H9 (cell line): Measurements from ENCODE around the gene CFAP77. TPM values are rescaled to one million over a fixed set of nuclear protein-coding genes. Genes with fewer than 3 reads are reported as not detected.

Experiments used
- DNase-seq: peaks from one replicate; pipeline ENCODE4 v3.0.0-alpha.2; 2017
- H2AFZ ChIP-seq: one replicate; pipeline ENCODE4 v1.6.1; 2013; ENCODE audit warnings: mild to moderate bottlenecking, low read length, control low read depth, moderate library complexity
- H2AK5ac ChIP-seq: 2 replicates; pipeline ENCODE4 v1.6.1; 2013; ENCODE audit warnings: low read length, control low read depth, mixed read lengths; ENCODE audit not compliant: insufficient read length
- H2BK120ac ChIP-seq: one replicate; pipeline ENCODE4 v1.6.1; 2013; ENCODE audit warnings: low read depth, mild to moderate bottlenecking, low read length, control low read depth, inconsistent platforms; ENCODE audit not compliant: poor library complexity, severe bottlenecking
- H2BK12ac ChIP-seq: 2 replicates; pipeline ENCODE4 v1.6.1; 2013; ENCODE audit warnings: low read length, control low read depth, mixed read lengths, low read depth; ENCODE audit not compliant: insufficient read length
- H2BK15ac ChIP-seq: 2 replicates; pipeline ENCODE4 v1.6.1; 2013; ENCODE audit warnings: low read depth, low read length, control low read depth
- H2BK20ac ChIP-seq: one replicate; pipeline ENCODE4 v1.6.1; 2013; ENCODE audit warnings: low read depth, mild to moderate bottlenecking, low read length, control low read depth, inconsistent platforms; ENCODE audit not compliant: poor library complexity, severe bottlenecking
- H2BK5ac ChIP-seq: 2 replicates; pipeline ENCODE4 v1.6.1; 2013; ENCODE audit warnings: low read length, control low read depth, mixed read lengths; ENCODE audit not compliant: insufficient read length
- H3K14ac ChIP-seq: 2 replicates; pipeline ENCODE4 v1.6.1; 2013; ENCODE audit warnings: low read length, control low read depth; ENCODE audit not compliant: insufficient read depth
- H3K18ac ChIP-seq: 2 replicates; pipeline ENCODE4 v1.6.1; 2013; ENCODE audit warnings: low read depth, mild to moderate bottlenecking, mixed read lengths, low read length, control low read depth; ENCODE audit not compliant: insufficient read length
- H3K23ac ChIP-seq: 2 replicates; pipeline ENCODE4 v1.6.1; 2013; ENCODE audit warnings: low read length, control low read depth, mixed read lengths, low read depth; ENCODE audit not compliant: insufficient read length
- H3K23me2 ChIP-seq: 2 replicates; pipeline ENCODE4 v1.6.1; 2013; ENCODE audit warnings: low read depth, mild to moderate bottlenecking, mixed read lengths, low read length, control low read depth; ENCODE audit not compliant: insufficient read length, poor library complexity, severe bottlenecking
- H3K27ac ChIP-seq: 2 replicates; pipeline ENCODE4 v1.5.1; 2013; ENCODE audit warnings: low read length, control low read depth, mixed read lengths, low read depth; ENCODE audit not compliant: insufficient read length
- H3K27me3 ChIP-seq: 2 replicates; pipeline ENCODE4 v1.6.1; 2013; ENCODE audit warnings: low read length, control low read depth, inconsistent platforms; ENCODE audit not compliant: insufficient read depth
- H3K4ac ChIP-seq: 2 replicates; pipeline ENCODE4 v1.6.1; 2013; ENCODE audit warnings: low read depth, mild to moderate bottlenecking, control low read depth, inconsistent platforms, low read length, moderate library complexity
- H3K4me1 ChIP-seq: 2 replicates; pipeline ENCODE4 v1.6.1; 2013; ENCODE audit warnings: low read length, control low read depth, inconsistent platforms; ENCODE audit not compliant: insufficient read depth
- H3K4me2 ChIP-seq: 2 replicates; pipeline ENCODE4 v1.6.1; 2013; ENCODE audit warnings: low read length, control low read depth, mixed read lengths; ENCODE audit not compliant: insufficient read length, insufficient read depth
- H3K56ac ChIP-seq: 2 replicates; pipeline ENCODE4 v1.6.1; 2013; ENCODE audit warnings: low read depth, mild to moderate bottlenecking, mixed read lengths, low read length, control low read depth; ENCODE audit not compliant: insufficient read length
- H3K79me1 ChIP-seq: 2 replicates; pipeline ENCODE4 v1.6.1; 2013; ENCODE audit warnings: low read depth, mild to moderate bottlenecking, moderate library complexity, low read length, control low read depth, inconsistent platforms; ENCODE audit not compliant: insufficient read depth, poor library complexity, severe bottlenecking
- H3K79me2 ChIP-seq: 2 replicates; pipeline ENCODE4 v1.6.1; 2013; ENCODE audit warnings: low read length, control low read depth, inconsistent platforms; ENCODE audit not compliant: insufficient read depth
- H3K9ac ChIP-seq: 2 replicates; pipeline ENCODE4 v1.6.1; 2013; ENCODE audit warnings: low read length, control low read depth, mixed read lengths; ENCODE audit not compliant: insufficient read length; ENCODE audit errors: extremely low read depth
- H3K9me3 ChIP-seq: one replicate; pipeline ENCODE4 v1.6.1; 2013; ENCODE audit warnings: low read depth, low read length, inconsistent platforms; ENCODE audit not compliant: control insufficient read depth
- H3T11ph ChIP-seq: one replicate; pipeline ENCODE4 v1.6.1; 2013; ENCODE audit warnings: mild to moderate bottlenecking, low read length, control low read depth, inconsistent platforms
- H4K20me1 ChIP-seq: one replicate; pipeline ENCODE4 v1.6.1; 2013; ENCODE audit not compliant: control insufficient read depth, insufficient read length, insufficient read depth
- H4K5ac ChIP-seq: 2 replicates; pipeline ENCODE4 v1.6.1; 2013; ENCODE audit warnings: low read depth, mild to moderate bottlenecking, mixed read lengths, low read length, control low read depth; ENCODE audit not compliant: insufficient read length
- H4K8ac ChIP-seq: replicated peaks from 2 replicates; pipeline ENCODE4 v1.6.1; 2013; ENCODE audit warnings: low read length, control low read depth, mixed read lengths, low read depth; ENCODE audit not compliant: insufficient read length
- H4K91ac ChIP-seq: 2 replicates; pipeline ENCODE4 v1.6.1; 2013; ENCODE audit warnings: low read depth, mild to moderate bottlenecking, moderate library complexity, mixed read lengths, low read length, control low read depth; ENCODE audit not compliant: insufficient read length
- H3K27ac Mint-ChIP-seq, 3 experiments: 2 replicates in 2 of 3; 3 replicates in 1 of 3; pipeline ENCODE4 v1.8.0; 2020 to 2021; ENCODE audit warnings: mixed read lengths in 3 of 3, mild to moderate bottlenecking in 1 of 3, moderate library complexity in 1 of 3
- H3K27me3 Mint-ChIP-seq: 2 replicates; pipeline ENCODE4 v1.8.0; 2021; ENCODE audit warnings: low read depth, mild to moderate bottlenecking, moderate library complexity, mixed read lengths
- H3K36me3 Mint-ChIP-seq, 3 experiments: 2 replicates in 2 of 3; 3 replicates in 1 of 3; pipeline ENCODE4 v1.8.0; 2020 to 2021; ENCODE audit warnings: low read depth in 3 of 3, mixed read lengths in 3 of 3; ENCODE audit not compliant: insufficient read depth in 1 of 3
- H3K4me1 Mint-ChIP-seq, 2 experiments: 2 replicates each; pipeline ENCODE4 v1.8.0; 2020; ENCODE audit warnings: mixed read lengths in 2 of 2
- H3K4me3 Mint-ChIP-seq, 2 experiments: 2 replicates in 1 of 2; 3 replicates in 1 of 2; pipeline ENCODE4 v1.8.0; 2020 to 2021; ENCODE audit warnings: mild to moderate bottlenecking in 2 of 2, mixed read lengths in 2 of 2, moderate library complexity in 1 of 2
- H3K9me3 Mint-ChIP-seq, 2 experiments: 2 replicates in 1 of 2; 3 replicates in 1 of 2; pipeline ENCODE4 v1.8.0; 2020; ENCODE audit warnings: mild to moderate bottlenecking in 2 of 2, mixed read lengths in 2 of 2, moderate library complexity in 1 of 2
- WGBS: extraction: QIAGEN DNeasy Blood & Tissue Kit; methylation state at CpG from one replicate; pipeline ENCODE4 v1.1.7; 2013; ENCODE audit warnings: missing lambda C conversion rate, low lambda C conversion rate, mixed read lengths; ENCODE audit not compliant: insufficient read length; ENCODE audit errors: extremely low coverage; 5-methylcytosine and 5-hydroxymethylcytosine counted together
- total RNA-seq: library from RNA; stranded (reverse); gene quantifications from 2 replicates; pipeline ENCODE4 v1.2.1, GENCODE V29; 2021
- TF ChIP-seq, protein P1 (sequence below): fragments of 200-600 bp; sonication (generic); conservative IDR thresholded peaks from 3 replicates; pipeline ENCODE4 v1.8.0; 2021; ENCODE audit warnings: antibody characterized with exemption, mild to moderate bottlenecking

The CFAP77 gene
- total RNA-seq, 1 experiment from 2014 or later: 0.72 TPM

DNA sequence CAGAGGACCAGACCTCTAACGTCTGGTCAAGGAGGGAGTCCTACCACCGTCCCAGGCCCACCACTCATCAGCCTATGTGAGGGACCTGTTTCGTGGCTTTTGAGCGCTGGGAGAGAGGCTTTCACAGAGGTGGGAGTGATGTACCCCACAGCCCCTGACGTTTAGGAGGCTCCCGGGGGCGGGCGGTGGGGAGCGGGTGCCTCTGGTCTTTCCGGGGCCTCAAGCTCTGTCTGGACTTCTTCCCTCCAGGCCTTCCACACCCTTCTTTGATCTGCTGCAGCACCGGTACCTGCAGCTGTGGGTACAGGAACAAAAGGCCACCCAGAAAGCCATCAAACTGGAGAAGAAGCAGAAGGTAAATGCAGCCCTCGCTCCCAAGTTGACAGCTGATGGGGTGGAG lies 127.3 kb downstream of the CFAP77 start:
- H3K4me3 Mint-ChIP-seq: no peak overlapping the region
- no peaks in the 10 kb centered on the region for H3K9me3 ChIP-seq

More for the DNA sequence above, 127.3 kb downstream of the CFAP77 start:
- DNase-seq: no peak
- WGBS: no CpG with 5 or more reads among the region's 12 CpGs
- Histone ChIP-seq H4K8ac (no peak overlapping the region), H3K4me1 (peaks cover 4% of the 10 kb centered on the region; the same call in 1 of the 2 replicates), H3K56ac (no peak overlapping the region), H3K79me2 (no peaks in the 10 kb centered on the region), H2BK120ac (no peak overlapping the region), H2BK15ac (no peak overlapping the region), H2BK12ac (no peak overlapping the region), H3K18ac (no peak overlapping the region), H4K20me1 (no peaks in the 10 kb centered on the region), H3K9ac (no peak overlapping the region), H3K27me3 (no peaks in the 10 kb centered on the region), H3T11ph (no peak overlapping the region), H3K23ac (no peak overlapping the region), H4K5ac (no peak overlapping the region), H2BK20ac (no peak overlapping the region), H3K23me2 (no peaks in the 10 kb centered on the region), H3K27ac (no peak overlapping the region), H2BK5ac (no peak overlapping the region), H3K4ac (no peak overlapping the region), H3K4me2 (no peak overlapping the region), H3K79me1 (no peaks in the 10 kb centered on the region), H2AFZ (no peak overlapping the region), H3K14ac (no peak overlapping the region), H2AK5ac (no peak overlapping the region), H4K91ac (no peak overlapping the region)
- Mint-ChIP-seq H3K27ac (no peak overlapping the region), H3K4me1 (peaks cover 14 to 17% of the 10 kb centered on the region in 2 experiments), H3K9me3 (peaks cover 20 to 30% of the 10 kb centered on the region in 2 experiments), H3K36me3 (peaks cover 7 to 9% (median 9%) of the 10 kb centered on the region in 3 experiments; a peak in 6 of 7 replicates), H3K27me3 (peaks cover 7% of the 10 kb centered on the region)
- TF ChIP-seq, protein P1, sequence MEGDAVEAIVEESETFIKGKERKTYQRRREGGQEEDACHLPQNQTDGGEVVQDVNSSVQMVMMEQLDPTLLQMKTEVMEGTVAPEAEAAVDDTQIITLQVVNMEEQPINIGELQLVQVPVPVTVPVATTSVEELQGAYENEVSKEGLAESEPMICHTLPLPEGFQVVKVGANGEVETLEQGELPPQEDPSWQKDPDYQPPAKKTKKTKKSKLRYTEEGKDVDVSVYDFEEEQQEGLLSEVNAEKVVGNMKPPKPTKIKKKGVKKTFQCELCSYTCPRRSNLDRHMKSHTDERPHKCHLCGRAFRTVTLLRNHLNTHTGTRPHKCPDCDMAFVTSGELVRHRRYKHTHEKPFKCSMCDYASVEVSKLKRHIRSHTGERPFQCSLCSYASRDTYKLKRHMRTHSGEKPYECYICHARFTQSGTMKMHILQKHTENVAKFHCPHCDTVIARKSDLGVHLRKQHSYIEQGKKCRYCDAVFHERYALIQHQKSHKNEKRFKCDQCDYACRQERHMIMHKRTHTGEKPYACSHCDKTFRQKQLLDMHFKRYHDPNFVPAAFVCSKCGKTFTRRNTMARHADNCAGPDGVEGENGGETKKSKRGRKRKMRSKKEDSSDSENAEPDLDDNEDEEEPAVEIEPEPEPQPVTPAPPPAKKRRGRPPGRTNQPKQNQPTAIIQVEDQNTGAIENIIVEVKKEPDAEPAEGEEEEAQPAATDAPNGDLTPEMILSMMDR: no peak
